Psoas muscle (tissue), 8 donors: ENCODE measurements around the gene TEX26. TPM values are rescaled to one million over a fixed set of nuclear protein-coding genes. Genes with fewer than 3 reads are reported as not detected.

Experiments
- ATAC-seq, 4 donors: fragments of 200-7000 bp; cut with Tn5 transposase; one replicate each; pipeline ENCODE4 v1.9.1; 2020; ENCODE audit warnings: moderate library complexity in 3 of 4, mild to moderate bottlenecking in 2 of 4
- DNase-seq, 2 donors: peaks; one replicate each; pipeline ENCODE4 v3.0.0-alpha.2; 2020
- H3K27ac ChIP-seq: fragments of 200-600 bp; one replicate; pipeline ENCODE4 v1.8.0; 2022
- H3K27me3 ChIP-seq, 3 donors: fragments of 200-600 bp in 1 of 3; one replicate each; pipeline versions ENCODE4 v1.6.1 to v1.8.0; 2013 to 2022; ENCODE audit warnings: low read length in 2 of 3, mild to moderate bottlenecking in 2 of 3, moderate library complexity in 1 of 3; ENCODE audit not compliant: insufficient read depth in 3 of 3
- H3K36me3 ChIP-seq, 2 donors: fragments of 200-600 bp in 1 of 2; one replicate each; pipeline versions ENCODE4 v1.6.1 to v1.8.0; 2013 to 2022; ENCODE audit warnings: low read depth in 1 of 2, mild to moderate bottlenecking in 1 of 2, moderate library complexity in 1 of 2; ENCODE audit not compliant: insufficient read depth in 1 of 2
- H3K4me1 ChIP-seq: fragments of 200-600 bp; one replicate; pipeline ENCODE4 v1.8.0; 2022
- H3K4me3 ChIP-seq: fragments of 200-600 bp; one replicate; pipeline ENCODE4 v1.8.0; 2022; ENCODE audit warnings: mild to moderate bottlenecking
- H3K9me3 ChIP-seq: fragments of 200-600 bp; one replicate; pipeline ENCODE4 v1.8.0; 2022
- WGBS, 3 donors: extraction: QIAGEN DNeasy Blood & Tissue Kit; methylation state at CpG; one replicate each; pipeline versions ENCODE4 v1.1.6 to v1.1.7; 2013; 5-methylcytosine and 5-hydroxymethylcytosine counted together
- intact Hi-C, 2 donors: fragments of 100-400 bp; cut with DNase I; formaldehyde crosslinking; loops; one replicate each; pipeline versions ENCODE4 v1.11.0 to v1.14.2; 2022
- polyA plus RNA-seq, 3 donors: library from polyadenylated mRNA; stranded (reverse); fragments of 200-250 nt; gene quantifications; one replicate each; pipeline ENCODE4 v1.2.3, GENCODE V29; 2013
- total RNA-seq, 4 donors: library from RNA; stranded (reverse); fragmentation: NEBNext Ultra II Directional in 2 of 4; extraction: Animal tissue kit (Norgen Biotek cat#: 25700) in 2 of 4; gene quantifications; one replicate each; pipeline versions ENCODE4 v1.2.1 to v1.2.4, GENCODE V29; 2021 to 2023
- TF ChIP-seq, protein P1 (sequence below): fragments of 200-600 bp; IDR thresholded peaks from one replicate; pipeline ENCODE4 v1.8.0; 2022; ENCODE audit warnings: antibody characterized with exemption
- donor health status: healthy with polysubstance abuse.
- donor health status: DM: no; HTN: no; CAD: no; lungs with moderate emphysema.
- donor health status: Bipolar disorder and iron deficiency.
- donor health status: healthy.
- donor health status: DM: yes; HTN: yes; CAD: no.
- donor health status: DM: no; HTN: no; CAD: no.
- donor health status: DM: no; HTN: no; CAD: no.
- donor health status: DM: yes; HTN: yes; CAD: no.

The TEX26 gene
- total and polyA plus RNA-seq, 7 donors = 0.04 TPM; not detected in 6

DNA sequence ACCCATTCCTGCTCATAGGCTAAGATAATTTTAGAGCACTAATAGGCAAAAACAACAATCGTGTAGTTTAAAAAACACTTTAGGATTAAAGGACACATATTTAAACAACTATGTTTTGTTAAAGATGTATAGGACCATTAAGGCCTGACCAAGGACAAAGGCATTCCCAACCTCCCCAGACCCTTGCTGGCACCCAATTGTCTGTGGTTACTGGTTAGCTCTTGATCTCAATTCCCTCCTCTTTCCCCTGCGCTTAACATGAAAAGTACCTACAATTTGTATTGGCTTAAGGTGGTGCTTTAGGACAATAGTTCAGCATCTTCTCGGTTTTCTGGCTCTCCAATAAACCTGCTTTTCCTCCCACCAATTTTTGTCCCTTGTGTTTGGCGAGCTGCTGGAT is 51.0 kb downstream of the TEX26 start:
- 77 to 86% (median 81%) methylated on average over 4 of the region's 4 CpGs for WGBS, 3 donors
- no peaks in the 10 kb centered on the region for H3K27me3 ChIP-seq
- H3K4me1 ChIP-seq = no peaks in the 10 kb centered on the region
- H3K4me3 ChIP-seq = no peak overlapping the region
- no peak overlapping the region for H3K27ac ChIP-seq
- TF ChIP-seq, protein P1, sequence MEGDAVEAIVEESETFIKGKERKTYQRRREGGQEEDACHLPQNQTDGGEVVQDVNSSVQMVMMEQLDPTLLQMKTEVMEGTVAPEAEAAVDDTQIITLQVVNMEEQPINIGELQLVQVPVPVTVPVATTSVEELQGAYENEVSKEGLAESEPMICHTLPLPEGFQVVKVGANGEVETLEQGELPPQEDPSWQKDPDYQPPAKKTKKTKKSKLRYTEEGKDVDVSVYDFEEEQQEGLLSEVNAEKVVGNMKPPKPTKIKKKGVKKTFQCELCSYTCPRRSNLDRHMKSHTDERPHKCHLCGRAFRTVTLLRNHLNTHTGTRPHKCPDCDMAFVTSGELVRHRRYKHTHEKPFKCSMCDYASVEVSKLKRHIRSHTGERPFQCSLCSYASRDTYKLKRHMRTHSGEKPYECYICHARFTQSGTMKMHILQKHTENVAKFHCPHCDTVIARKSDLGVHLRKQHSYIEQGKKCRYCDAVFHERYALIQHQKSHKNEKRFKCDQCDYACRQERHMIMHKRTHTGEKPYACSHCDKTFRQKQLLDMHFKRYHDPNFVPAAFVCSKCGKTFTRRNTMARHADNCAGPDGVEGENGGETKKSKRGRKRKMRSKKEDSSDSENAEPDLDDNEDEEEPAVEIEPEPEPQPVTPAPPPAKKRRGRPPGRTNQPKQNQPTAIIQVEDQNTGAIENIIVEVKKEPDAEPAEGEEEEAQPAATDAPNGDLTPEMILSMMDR = no peak
- DNase-seq (no peak), ATAC-seq (no peak)
- intact Hi-C loops = no loop called here
- no peaks in the 10 kb centered on the region for H3K36me3 ChIP-seq
- no peaks in the 10 kb centered on the region for H3K9me3 ChIP-seq

- TF ChIP-seq, protein P1 = no peak
- intact Hi-C loops = no loop called here
- Histone ChIP-seq H3K27me3 (no peaks in the 10 kb centered on the region), H3K27ac (no peak overlapping the region), H3K36me3 (no peaks in the 10 kb centered on the region), H3K4me3 (no peak overlapping the region), H3K9me3 (no peaks in the 10 kb centered on the region), H3K4me1 (no peaks in the 10 kb centered on the region)
- no peak for ATAC-seq
- WGBS, 3 donors = 92 to 95% (median 94%) methylated on average over 4 of the region's 4 CpGs
- DNase-seq = no peak
Observed at GRCh38 chr13:30984620-30985019, 52.2 kb downstream of the TEX26 start.

DNA sequence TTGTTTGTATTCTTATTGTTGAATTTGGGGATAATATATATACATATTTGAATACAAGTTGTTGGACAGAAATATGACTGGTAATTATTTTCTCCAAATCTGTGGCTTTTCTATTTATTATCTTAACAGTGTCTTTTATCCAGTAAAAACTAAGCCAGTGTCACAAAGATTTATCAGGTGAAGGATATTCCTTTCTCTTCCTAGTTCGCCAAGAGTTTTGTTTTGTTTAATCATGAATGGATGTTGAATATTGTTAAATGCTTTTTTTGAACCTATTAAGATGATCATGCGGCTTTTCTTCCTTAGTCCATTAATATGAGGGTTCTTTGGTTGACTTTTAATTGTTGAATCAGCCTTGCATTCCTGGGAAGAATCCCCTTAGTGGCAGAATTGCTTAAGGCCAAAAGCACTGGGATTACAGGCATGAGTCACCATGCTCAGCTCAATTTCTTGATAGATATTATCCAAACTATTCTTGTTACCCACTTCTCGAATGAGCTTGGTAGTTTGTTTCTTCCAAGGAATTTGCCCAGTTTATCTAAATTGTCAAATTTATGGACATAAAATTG is 53.3 kb downstream of the TEX26 start:
- H3K27ac ChIP-seq = no peak overlapping the region
- no peaks in the 10 kb centered on the region for H3K36me3 ChIP-seq
- no peaks in the 10 kb centered on the region for H3K4me1 ChIP-seq
- no peaks in the 10 kb centered on the region for H3K27me3 ChIP-seq
- 81 to 91% (median 82%) methylated on average over 3 of the region's 3 CpGs for WGBS, 3 donors
- intact Hi-C loops = no loop called here
- TF ChIP-seq, protein P1 = no peak
- ATAC-seq (no peak), DNase-seq (no peak)
- no peaks in the 10 kb centered on the region for H3K9me3 ChIP-seq
- no peak overlapping the region for H3K4me3 ChIP-seq

- Histone ChIP-seq H3K27ac (no peak overlapping the region), H3K4me1 (no peaks in the 10 kb centered on the region), H3K27me3 (no peaks in the 10 kb centered on the region), H3K9me3 (no peaks in the 10 kb centered on the region), H3K36me3 (no peaks in the 10 kb centered on the region), H3K4me3 (no peak overlapping the region)
- ATAC-seq (no peak), DNase-seq (no peak)
- TF ChIP-seq, protein P1 = no peak
- intact Hi-C loops = no loop called here
- 83 to 89% (median 86%) methylated on average over 8 of the region's 8 CpGs for WGBS, 3 donors
Observed at GRCh38 chr13:30991184-30991583, 58.7 kb downstream of the TEX26 start.

- no peaks in the 10 kb centered on the region for H3K4me1 ChIP-seq
- WGBS, 3 donors = 94 to 97% (median 95%) methylated on average over 7 of the region's 7 CpGs
- H3K27ac ChIP-seq = no peak overlapping the region
- DNase-seq (no peak), ATAC-seq (no peak)
- H3K9me3 ChIP-seq = no peaks in the 10 kb centered on the region
- intact Hi-C loops = no loop called here
- no peak overlapping the region for H3K4me3 ChIP-seq
- TF ChIP-seq, protein P1 = no peak
- no peaks in the 10 kb centered on the region for H3K36me3 ChIP-seq
- H3K27me3 ChIP-seq = no peaks in the 10 kb centered on the region
Observed at GRCh38 chr13:30991922-30992321, 59.5 kb downstream of the TEX26 start.
